Mesenchymal stem cell (in vitro differentiated cells and primary cell): ENCODE results near the gene ARHGAP23.

Source experiments
- DNase-seq: peaks from one replicate; pipeline ENCODE4 v3.0.0-alpha.2; 2013
- H2AFZ ChIP-seq: one replicate; pipeline ENCODE4 v1.6.1; 2013; ENCODE audit warnings: low read depth, mild to moderate bottlenecking, control low read depth, inconsistent platforms, low read length, moderate library complexity
- H2AK5ac ChIP-seq: 2 replicates; pipeline ENCODE4 v1.6.1; 2013; ENCODE audit warnings: low read length, moderate library complexity, mild to moderate bottlenecking, inconsistent platforms; ENCODE audit not compliant: severe bottlenecking
- H2BK120ac ChIP-seq: one replicate; pipeline ENCODE4 v1.6.1; 2013; ENCODE audit warnings: low read depth, mild to moderate bottlenecking, inconsistent platforms, low read length, moderate library complexity
- H2BK12ac ChIP-seq, 2 experiments: one replicate each; pipeline ENCODE4 v1.6.1; 2013; ENCODE audit warnings: inconsistent platforms in 2 of 2, low read length in 2 of 2, mild to moderate bottlenecking in 2 of 2, moderate library complexity in 2 of 2, control low read depth in 1 of 2
- H2BK15ac ChIP-seq: one replicate; pipeline ENCODE4 v1.6.1; 2013; ENCODE audit warnings: mild to moderate bottlenecking, low read depth, inconsistent platforms; ENCODE audit not compliant: poor library complexity, severe bottlenecking
- H2BK5ac ChIP-seq: 2 replicates; pipeline ENCODE4 v1.6.1; 2013; ENCODE audit warnings: low read depth, mild to moderate bottlenecking, low read length, control low read depth, inconsistent platforms; ENCODE audit not compliant: poor library complexity, severe bottlenecking
- H3K14ac ChIP-seq, 2 experiments: one replicate each; pipeline ENCODE4 v1.6.1; 2013; ENCODE audit warnings: inconsistent platforms in 2 of 2, low read length in 2 of 2, control low read depth in 1 of 2, mild to moderate bottlenecking in 1 of 2, moderate library complexity in 1 of 2
- H3K18ac ChIP-seq, 2 experiments: one replicate each; pipeline ENCODE4 v1.6.1; 2013; ENCODE audit warnings: inconsistent platforms in 2 of 2, low read length in 2 of 2, control low read depth in 1 of 2, low read depth in 1 of 2, mild to moderate bottlenecking in 1 of 2
- H3K23ac ChIP-seq, 2 experiments: one replicate each; pipeline ENCODE4 v1.6.1; 2013; ENCODE audit warnings: inconsistent platforms in 2 of 2, low read length in 2 of 2, mild to moderate bottlenecking in 2 of 2, moderate library complexity in 2 of 2, control low read depth in 1 of 2
- H3K27ac ChIP-seq: 2 replicates; pipeline ENCODE4 v1.5.1; 2013; ENCODE audit warnings: mild to moderate bottlenecking, moderate library complexity, low read length, control low read depth, inconsistent platforms; ENCODE audit not compliant: poor library complexity, severe bottlenecking
- H3K27me3 ChIP-seq, 2 experiments: 2 replicates each; pipeline versions ENCODE4 v1.6.1 to v1.7.0; 2013; ENCODE audit warnings: low read length in 2 of 2, mild to moderate bottlenecking in 2 of 2, moderate library complexity in 2 of 2, control low read depth in 1 of 2, inconsistent platforms in 1 of 2; ENCODE audit not compliant: control insufficient read depth in 1 of 2, insufficient read depth in 1 of 2
- H3K36me3 ChIP-seq, 2 experiments: 2 replicates each; pipeline versions ENCODE4 v1.6.1 to v1.7.0; 2013; ENCODE audit warnings: low read length in 2 of 2, control low read depth in 1 of 2, inconsistent platforms in 1 of 2, low read depth in 1 of 2, mild to moderate bottlenecking in 1 of 2; ENCODE audit not compliant: insufficient read depth in 2 of 2, control insufficient read depth in 1 of 2
- H3K4ac ChIP-seq, 2 experiments: one replicate each; pipeline ENCODE4 v1.6.1; 2013; ENCODE audit warnings: inconsistent platforms in 2 of 2, low read length in 2 of 2, mild to moderate bottlenecking in 2 of 2, moderate library complexity in 2 of 2, control low read depth in 1 of 2, low read depth in 1 of 2
- H3K4me1 ChIP-seq: 2 replicates; pipeline ENCODE4 v1.6.1; 2013; ENCODE audit warnings: low read depth, low read length, control low read depth; ENCODE audit not compliant: control insufficient read depth, insufficient read depth
- H3K4me2 ChIP-seq: 2 replicates; pipeline ENCODE4 v1.6.1; 2013; ENCODE audit warnings: low read length, mild to moderate bottlenecking, inconsistent platforms; ENCODE audit not compliant: poor library complexity, severe bottlenecking
- H3K4me3 ChIP-seq, 2 experiments: 2 replicates each; pipeline versions ENCODE4 v1.5.1 to v1.7.0; 2013; ENCODE audit warnings: low read length in 2 of 2, mild to moderate bottlenecking in 2 of 2, control low read depth in 1 of 2, low read depth in 1 of 2; ENCODE audit not compliant: insufficient read depth in 1 of 2
- H3K79me1 ChIP-seq: replicated peaks from 2 replicates; pipeline ENCODE4 v1.6.1; 2013; ENCODE audit warnings: mild to moderate bottlenecking, control low read depth, low read length, inconsistent platforms; ENCODE audit not compliant: poor library complexity, severe bottlenecking
- H3K9ac ChIP-seq: 2 replicates; pipeline ENCODE4 v1.7.0; 2013; ENCODE audit warnings: mild to moderate bottlenecking, low read length, moderate library complexity
- H3K9me3 ChIP-seq: 2 replicates; pipeline ENCODE4 v1.7.0; 2013; ENCODE audit warnings: mild to moderate bottlenecking, low read length; ENCODE audit not compliant: control insufficient read depth
- H4K8ac ChIP-seq: one replicate; pipeline ENCODE4 v1.6.1; 2013; ENCODE audit warnings: inconsistent platforms, mild to moderate bottlenecking, low read length, moderate library complexity
- H4K91ac ChIP-seq: one replicate; pipeline ENCODE4 v1.6.1; 2013; ENCODE audit warnings: mild to moderate bottlenecking, low read length, inconsistent platforms
- WGBS: methylation state at CpG from one replicate; pipeline ENCODE4 v1.1.7; 2013; ENCODE audit warnings: mixed read lengths; 5-methylcytosine and 5-hydroxymethylcytosine counted together

ARHGAP23 gene

GRCh38 chr17:38539386-38539785, 111.1 kb downstream of the ARHGAP23 start:
- H3K4me1 ChIP-seq = no peaks in the 10 kb centered on the region
- H3K23ac ChIP-seq = no peak overlapping the region
- no peak overlapping the region for H2BK15ac ChIP-seq
- no peak overlapping the region for H3K14ac ChIP-seq
- H2BK5ac ChIP-seq = no peak overlapping the region
- DNase-seq = no peak
- no peak overlapping the region for H3K9ac ChIP-seq
- H3K4me3 ChIP-seq = no peak overlapping the region
- no peak overlapping the region for H3K4ac ChIP-seq
- H2AK5ac ChIP-seq = no peak overlapping the region
- no peak overlapping the region for H3K4me2 ChIP-seq
- H3K79me1 ChIP-seq = no peaks in the 10 kb centered on the region
- no peak overlapping the region for H3K27ac ChIP-seq
- 81% methylated on average over 8 of the region's 8 CpGs for WGBS
- H3K36me3 ChIP-seq = no peaks in the 10 kb centered on the region
- peaks cover 57 to 65% of the 10 kb centered on the region in 2 experiments for H3K27me3 ChIP-seq
- no peak overlapping the region for H3K18ac ChIP-seq
- no peak overlapping the region for H4K8ac ChIP-seq
- no peak overlapping the region for H4K91ac ChIP-seq
- no peak overlapping the region for H2BK12ac ChIP-seq
- H3K9me3 ChIP-seq = no peaks in the 10 kb centered on the region
- no peak overlapping the region for H2BK120ac ChIP-seq
- no peak overlapping the region for H2AFZ ChIP-seq

- no peak overlapping the region for H3K14ac ChIP-seq
- no peak overlapping the region for H3K9ac ChIP-seq
- no peak overlapping the region for H3K4ac ChIP-seq
- no peak overlapping the region for H2AFZ ChIP-seq
- no peaks in the 10 kb centered on the region for H3K79me1 ChIP-seq
- no peak overlapping the region for H3K18ac ChIP-seq
- H3K9me3 ChIP-seq = no peaks in the 10 kb centered on the region
- no peak overlapping the region for H4K91ac ChIP-seq
- H3K27ac ChIP-seq = no peak overlapping the region
- no peaks in the 10 kb centered on the region for H3K4me1 ChIP-seq
- H3K23ac ChIP-seq = no peak overlapping the region
- no peaks in the 10 kb centered on the region for H3K36me3 ChIP-seq
- no peak for DNase-seq
- no peak overlapping the region for H2BK120ac ChIP-seq
- no peak overlapping the region for H2BK5ac ChIP-seq
- H4K8ac ChIP-seq = no peak overlapping the region
- 72% methylated on average over 9 of the region's 11 CpGs for WGBS
- no peak overlapping the region for H2AK5ac ChIP-seq
- peaks cover 59 to 65% of the 10 kb centered on the region in 2 experiments for H3K27me3 ChIP-seq
- H3K4me2 ChIP-seq = no peak overlapping the region
- no peak overlapping the region for H2BK15ac ChIP-seq
- no peak overlapping the region for H2BK12ac ChIP-seq
- no peak overlapping the region for H3K4me3 ChIP-seq
Measured at GRCh38 chr17:38540514-38541045, 112.3 kb downstream of the ARHGAP23 start.

- Histone ChIP-seq H3K23ac (no peak overlapping the region), H2BK12ac (no peak overlapping the region), H3K14ac (no peak overlapping the region)
Measured at GRCh38 chr17:38541281-38541680, 113.0 kb downstream of the ARHGAP23 start.

GRCh38 chr17:38542286-38542685, 114.0 kb downstream of the ARHGAP23 start:
- H3K4me2 ChIP-seq = no peak overlapping the region
- no peak overlapping the region for H3K18ac ChIP-seq
- DNase-seq = no peak
- H2BK120ac ChIP-seq = no peak overlapping the region
- no peak overlapping the region for H4K91ac ChIP-seq
- no peak overlapping the region for H3K23ac ChIP-seq
- H3K9me3 ChIP-seq = no peaks in the 10 kb centered on the region
- H2AK5ac ChIP-seq = no peak overlapping the region
- no peak overlapping the region for H3K14ac ChIP-seq
- H2BK12ac ChIP-seq = no peak overlapping the region
- H4K8ac ChIP-seq = no peak overlapping the region
- no peak overlapping the region for H2BK15ac ChIP-seq
- no peak overlapping the region for H3K27ac ChIP-seq
- H2BK5ac ChIP-seq = no peak overlapping the region
- no peak overlapping the region for H3K4ac ChIP-seq
- 88% methylated on average over 8 of the region's 8 CpGs for WGBS
- H3K27me3 ChIP-seq = peaks cover 50 to 70% of the 10 kb centered on the region in 2 experiments
- H2AFZ ChIP-seq = no peak overlapping the region
- no peaks in the 10 kb centered on the region for H3K4me1 ChIP-seq
- no peak overlapping the region for H3K9ac ChIP-seq
- H3K36me3 ChIP-seq = no peaks in the 10 kb centered on the region
- no peaks in the 10 kb centered on the region for H3K79me1 ChIP-seq
- H3K4me3 ChIP-seq = no peak overlapping the region

More at GRCh38 chr17:38541281-38541680, 113.0 kb downstream of the ARHGAP23 start:
- H3K4me3 ChIP-seq = no peak overlapping the region
- no peaks in the 10 kb centered on the region for H3K9me3 ChIP-seq
- H4K91ac ChIP-seq = no peak overlapping the region
- H2BK5ac ChIP-seq = no peak overlapping the region
- 81% methylated on average over 11 of the region's 11 CpGs for WGBS
- no peaks in the 10 kb centered on the region for H3K79me1 ChIP-seq
- H2AFZ ChIP-seq = no peak overlapping the region
- no peak overlapping the region for H2BK15ac ChIP-seq
- no peak overlapping the region for H3K9ac ChIP-seq
- H3K36me3 ChIP-seq = no peaks in the 10 kb centered on the region
- no peak overlapping the region for H2AK5ac ChIP-seq
- no peaks in the 10 kb centered on the region for H3K4me1 ChIP-seq
- no peak overlapping the region for H4K8ac ChIP-seq
- H3K18ac ChIP-seq = no peak overlapping the region
- H3K27me3 ChIP-seq = peaks cover 55 to 65% of the 10 kb centered on the region in 2 experiments
- DNase-seq = no peak
- no peak overlapping the region for H3K27ac ChIP-seq
- H3K4me2 ChIP-seq = no peak overlapping the region
- H2BK120ac ChIP-seq = no peak overlapping the region
- no peak overlapping the region for H3K4ac ChIP-seq
